ENCODE measurements around the gene RAB14.

Gene RAB14

DNA sequence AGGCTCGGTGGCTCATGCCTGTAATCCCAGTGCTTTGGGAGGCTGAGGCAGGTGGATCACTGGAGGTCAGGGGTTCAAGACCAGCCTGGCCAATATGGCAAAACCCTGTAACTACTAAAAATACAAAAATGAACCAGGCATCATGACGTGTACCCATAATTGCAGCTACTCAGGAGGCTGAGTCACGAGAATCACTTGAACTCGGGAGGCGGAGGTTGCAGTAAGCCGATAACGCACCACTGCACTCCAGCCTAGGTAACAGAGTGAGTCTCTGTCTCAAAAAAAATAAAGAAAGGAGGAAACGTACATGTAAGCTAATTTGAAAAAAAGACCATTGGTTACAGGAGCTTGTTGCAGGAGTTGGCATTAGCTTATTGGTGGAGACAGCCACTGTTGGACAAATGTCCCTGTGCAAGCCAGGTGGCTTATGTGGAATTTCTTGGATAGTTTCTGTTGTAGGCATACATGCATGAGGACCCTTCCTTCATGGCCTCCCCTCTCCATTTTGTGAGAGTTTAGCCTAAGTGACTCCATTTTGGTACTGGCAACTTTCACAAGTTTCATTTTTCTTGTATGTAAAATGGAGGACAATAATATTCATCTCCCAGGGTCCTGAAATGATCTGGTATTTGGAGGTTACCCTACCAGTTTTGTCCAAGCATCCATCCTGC, 16.8 kb upstream of the RAB14 start:
- no peak for DNase-seq

- DNase-seq: no peak
Observed at GRCh38 chr9:121217609-121218292, 16.1 kb upstream of the RAB14 start.

DNA sequence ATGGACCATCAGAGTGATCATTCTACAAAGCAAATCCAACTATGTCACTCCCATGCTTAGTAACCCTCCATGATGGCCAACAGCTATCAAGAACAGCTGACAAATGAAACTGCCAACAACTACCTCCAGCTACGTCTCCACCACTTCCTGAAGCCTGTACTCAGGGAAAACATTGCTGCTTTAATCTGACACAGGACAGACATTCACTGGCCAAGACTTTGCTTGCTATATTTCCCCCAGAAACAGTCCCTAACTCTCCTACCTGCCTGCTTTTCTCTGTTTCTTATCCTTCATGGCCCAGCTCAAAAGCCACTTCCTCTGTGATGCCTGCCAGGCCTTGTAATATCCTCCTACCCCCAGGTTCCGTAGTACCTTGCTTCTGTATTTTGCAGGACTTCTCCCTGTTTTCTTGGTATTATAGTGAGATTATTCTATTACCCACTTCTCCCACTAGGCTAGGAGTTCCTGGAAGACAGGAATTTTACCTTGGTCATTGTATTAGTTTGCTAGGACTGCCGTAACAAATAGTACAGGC, 14.7 kb upstream of the RAB14 start:
- no peak for DNase-seq

DNA sequence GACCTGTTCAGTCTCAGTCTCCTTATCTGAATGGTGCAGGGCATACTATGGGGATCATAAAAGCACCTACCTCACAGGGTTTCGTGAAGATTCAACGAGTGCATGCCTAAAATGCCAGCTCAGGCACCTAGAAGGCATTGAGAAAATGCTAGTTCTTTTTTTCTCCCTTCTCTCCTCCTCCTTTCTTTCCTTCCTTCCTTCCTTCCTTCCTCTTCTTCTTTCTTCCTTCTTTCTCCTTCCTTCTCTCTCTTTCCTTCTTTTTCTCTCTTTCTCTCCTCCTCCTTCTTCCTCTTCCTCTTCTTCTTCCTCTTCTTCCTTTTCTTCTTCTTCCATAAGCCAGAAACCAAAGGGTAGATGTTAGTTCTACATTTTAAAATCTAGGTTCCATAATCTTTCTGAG, 12.3 kb upstream of the RAB14 start:
- DNase-seq: no peak

GRCh38 chr9:121213136-121213806, 11.6 kb upstream of the RAB14 start:
- peak; percentile 83 for DNase-seq

GRCh38 chr9:121210536-121210935, 8.9 kb upstream of the RAB14 start:
- no peak for DNase-seq

GRCh38 chr9:121207371-121207940, 5.8 kb upstream of the RAB14 start:
- no peak for DNase-seq

- DNase-seq: no peak
Observed at GRCh38 chr9:121206516-121207370, 5.1 kb upstream of the RAB14 start.

DNA sequence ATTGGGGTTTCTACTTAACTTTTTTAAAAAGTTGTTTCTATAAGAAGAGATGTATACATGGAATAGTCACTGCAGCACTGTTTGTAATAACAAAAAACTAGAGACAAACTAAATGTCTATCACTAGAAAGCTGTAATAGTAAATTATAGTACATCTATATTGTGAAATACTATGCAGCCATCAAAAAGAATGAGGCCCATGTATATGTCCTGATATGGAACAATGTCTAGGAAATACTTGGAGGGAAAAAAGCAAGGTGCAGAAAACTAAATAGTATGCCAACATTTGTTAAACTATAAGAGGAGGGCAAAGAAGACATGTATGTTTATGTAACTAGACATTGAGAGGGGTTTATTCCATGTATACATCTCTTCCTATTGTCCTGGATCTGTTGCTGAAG, 2.9 kb upstream of the RAB14 start:
- no peak for DNase-seq

DNA sequence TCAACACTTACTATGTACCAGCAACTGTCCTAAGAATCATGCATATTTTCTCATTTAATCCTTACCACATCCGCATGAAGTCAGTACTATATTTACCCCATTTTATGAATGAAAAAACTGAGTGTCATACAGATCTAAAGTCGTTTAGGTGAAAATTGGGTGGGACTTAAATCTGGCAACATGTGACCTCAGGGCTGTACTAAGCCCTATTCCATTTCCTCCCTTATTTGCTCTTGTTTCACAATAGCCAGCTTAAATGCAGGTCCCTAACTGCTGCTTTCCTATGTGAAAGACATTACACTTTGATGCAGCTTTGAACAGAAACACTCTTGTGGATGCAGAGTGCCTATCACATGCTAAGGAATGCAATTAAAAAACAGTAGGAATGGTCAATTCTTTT, 2.5 kb upstream of the RAB14 start:
- DNase-seq: no peak

GRCh38 chr9:121201045-121201737, 478 bp downstream of the RAB14 start:
- no peak for DNase-seq

DNA sequence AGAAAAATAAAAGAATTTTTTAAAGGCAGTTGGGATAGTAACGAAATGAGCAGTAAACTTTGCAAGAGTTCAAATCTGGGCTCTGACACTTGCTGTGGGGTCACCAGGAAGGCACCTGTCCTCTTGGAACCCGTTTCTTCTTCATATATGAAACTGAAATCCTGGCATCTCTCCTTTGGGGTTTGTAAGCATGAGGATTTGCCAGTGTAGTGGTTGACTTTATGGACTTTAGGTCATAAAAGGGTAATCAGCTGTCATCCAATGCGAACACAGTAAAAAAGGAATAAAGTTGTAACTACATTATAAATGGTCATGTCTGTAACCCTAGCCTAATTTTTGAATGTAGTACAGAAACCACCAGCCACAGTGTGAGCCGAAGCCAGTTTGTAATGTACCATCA, 1.3 kb downstream of the RAB14 start:
- DNase-seq: no peak

DNA sequence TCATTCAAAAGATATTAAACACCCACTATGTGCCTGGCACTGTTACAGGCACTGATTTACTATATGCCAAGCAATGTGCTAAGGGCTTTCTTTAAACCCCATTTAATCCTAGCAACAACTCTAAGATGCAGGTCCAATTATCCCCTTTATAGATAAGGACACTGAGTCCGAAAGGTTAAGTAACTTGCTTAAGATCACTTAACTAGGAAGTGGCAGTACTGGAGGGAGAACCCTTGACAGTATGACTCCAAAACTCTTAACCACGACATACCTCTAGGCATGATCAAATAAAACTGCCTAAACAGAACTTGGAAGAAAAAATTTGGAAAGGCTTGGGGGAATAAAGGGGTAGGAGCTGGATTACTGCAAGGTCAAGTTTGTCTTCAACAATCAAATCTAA, 1.7 kb downstream of the RAB14 start:
- no peak for DNase-seq

GRCh38 chr9:121198512-121199042, 3.1 kb downstream of the RAB14 start:
- no peak for DNase-seq

DNA sequence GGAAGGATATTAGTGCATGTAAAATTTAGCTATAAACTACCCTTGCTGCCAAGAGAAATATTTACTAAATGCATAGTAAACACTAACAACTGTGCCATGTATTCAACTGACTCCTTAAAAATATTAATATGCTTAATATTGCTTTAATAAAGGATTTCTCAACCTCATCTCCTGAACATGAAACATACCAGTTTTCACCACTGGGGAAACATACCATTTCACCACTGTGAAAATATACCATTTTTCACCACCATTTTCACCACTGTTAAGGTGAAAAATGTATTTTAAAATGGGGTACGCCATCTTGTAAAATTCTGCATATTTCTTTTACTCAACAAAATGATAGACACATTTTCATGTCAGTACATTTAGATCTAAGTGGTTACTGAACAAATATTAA, 4.5 kb downstream of the RAB14 start:
- DNase-seq: no peak

- no peak for DNase-seq
Observed at GRCh38 chr9:121196389-121196788, 5.3 kb downstream of the RAB14 start.

DNA sequence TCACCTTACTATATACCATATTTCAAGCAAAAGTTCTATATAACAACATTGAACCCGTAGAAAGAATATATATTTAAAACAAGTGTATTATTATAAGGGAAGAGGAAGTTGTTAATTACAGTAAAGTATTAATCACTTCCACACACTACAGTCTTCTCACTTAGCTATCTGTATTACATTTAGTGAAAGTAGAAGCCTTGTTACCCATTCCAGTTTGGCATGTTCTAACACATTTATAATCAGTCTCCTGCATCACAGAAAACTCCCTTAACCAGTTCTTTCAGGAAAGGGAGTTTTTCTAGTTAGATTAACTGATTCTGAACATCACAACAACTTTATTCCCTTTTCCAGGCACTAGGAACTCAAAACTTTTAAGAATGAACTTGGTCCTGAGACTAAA, 6.9 kb downstream of the RAB14 start:
- DNase-seq: no peak

- DNase-seq: no peak
Observed at GRCh38 chr9:121192959-121193640, 8.6 kb downstream of the RAB14 start.

- DNase-seq: no peak
Observed at GRCh38 chr9:121192518-121192917, 9.2 kb downstream of the RAB14 start.

DNA sequence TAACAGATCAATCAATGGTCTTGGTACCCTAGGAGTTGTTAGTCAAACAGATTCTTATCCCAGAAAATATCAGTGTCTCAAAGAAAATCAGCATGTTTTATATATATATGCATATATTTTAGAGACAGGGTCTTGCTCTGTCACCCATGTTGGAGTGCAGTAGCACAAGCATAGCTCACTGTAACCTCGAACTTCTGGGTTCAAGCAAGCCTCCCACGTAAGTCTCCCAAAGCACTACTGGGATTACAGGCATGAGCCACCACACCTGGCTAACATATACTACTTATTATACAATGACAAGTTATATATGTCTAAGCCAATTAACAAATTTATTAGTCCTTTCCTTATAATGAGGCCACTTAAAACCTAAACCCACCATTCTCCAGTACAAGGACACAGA, 10.4 kb downstream of the RAB14 start:
- no peak for DNase-seq

DNA sequence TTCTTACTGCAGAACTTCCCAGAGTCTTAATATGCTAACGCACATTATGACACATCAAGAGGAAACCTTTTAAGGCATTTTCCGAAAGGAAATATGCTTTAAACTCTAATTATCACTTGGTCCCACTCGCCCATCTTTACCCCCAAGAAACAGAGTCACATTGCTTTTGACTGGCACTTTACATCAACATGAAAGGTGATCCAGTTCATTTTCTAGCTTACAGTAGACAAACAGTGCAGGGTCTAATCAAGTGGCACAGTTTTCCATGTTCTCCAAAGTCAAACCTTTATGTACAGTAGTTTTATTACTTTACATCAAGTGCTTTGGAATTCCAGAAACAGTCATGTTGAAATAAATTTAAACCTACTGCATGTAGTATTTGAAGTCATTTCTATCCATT, 12.0 kb downstream of the RAB14 start:
- DNase-seq: no peak
